Stimulated activated CD8-positive, alpha-beta memory T cell treated with anti-CD3 and anti-CD28 coated beads, Interleukin-12 subunit alpha, Interleukin-12 subunit beta, amount 100 ng/mL, for 24 hours (primary cell): ENCODE data around the gene UGCG.
"Not testable (repeated sequence)": the region's sequence is repeated elsewhere in the genome, so short reads cannot be mapped to it uniquely, and the experiment has no call there.

Source experiments
- DNase-seq: peaks from one replicate; pipeline ENCODE4 v3.0.0-alpha.2; 2020; ENCODE audit errors: extremely low read depth

UGCG gene

DNA sequence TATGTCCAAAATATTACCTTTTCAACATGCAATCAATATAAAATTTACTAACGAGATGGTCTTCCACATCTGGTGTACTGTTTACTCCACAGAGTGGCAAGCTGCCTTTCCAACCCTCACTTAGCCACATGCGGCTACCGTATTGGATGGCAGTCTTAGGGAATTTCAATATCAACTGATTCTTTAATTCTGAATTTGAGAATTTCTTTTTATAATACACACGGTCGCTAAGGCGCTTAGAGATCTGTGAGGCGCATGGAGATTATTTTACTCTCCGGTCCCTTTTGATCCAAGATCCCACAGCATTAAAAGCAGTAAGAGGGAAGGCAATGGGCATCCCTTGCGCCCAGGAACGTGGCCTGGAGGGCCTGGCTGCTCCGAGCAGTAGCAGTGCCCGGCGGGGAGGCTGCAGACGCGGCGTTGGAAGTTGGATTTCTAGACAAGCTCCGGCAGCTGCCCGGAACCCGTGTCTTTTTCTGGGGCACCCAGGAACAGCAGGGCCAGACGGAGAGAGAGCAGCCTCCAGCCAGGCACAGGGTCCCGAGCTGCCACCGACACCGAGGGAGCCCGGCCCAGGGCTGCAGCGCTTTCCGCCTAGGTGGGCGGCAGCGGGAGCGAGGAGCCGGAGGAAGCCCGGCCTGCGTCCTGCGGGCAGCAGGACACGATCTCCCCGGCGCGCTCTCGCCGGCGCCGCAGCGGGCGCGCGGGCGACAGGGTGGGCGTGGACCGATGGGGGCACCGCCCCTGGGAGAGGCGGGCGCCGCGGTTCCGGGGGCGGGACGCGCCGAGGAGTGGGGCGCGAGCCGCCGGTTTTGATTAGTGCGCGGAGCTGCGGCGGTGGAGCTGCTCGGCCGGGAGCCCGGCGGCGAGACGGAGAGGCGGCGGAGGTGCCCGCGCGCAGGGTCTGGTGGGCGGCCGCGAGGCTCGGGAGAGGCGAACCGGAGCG lies at the start of gene UGCG:
Gene UGCG (plus strand): TSS at position 819 of the 946 bp plus-strand sequence. CDS start 402 bp downstream, outside the sequence.
- peak; percentile 65 for DNase-seq

DNA sequence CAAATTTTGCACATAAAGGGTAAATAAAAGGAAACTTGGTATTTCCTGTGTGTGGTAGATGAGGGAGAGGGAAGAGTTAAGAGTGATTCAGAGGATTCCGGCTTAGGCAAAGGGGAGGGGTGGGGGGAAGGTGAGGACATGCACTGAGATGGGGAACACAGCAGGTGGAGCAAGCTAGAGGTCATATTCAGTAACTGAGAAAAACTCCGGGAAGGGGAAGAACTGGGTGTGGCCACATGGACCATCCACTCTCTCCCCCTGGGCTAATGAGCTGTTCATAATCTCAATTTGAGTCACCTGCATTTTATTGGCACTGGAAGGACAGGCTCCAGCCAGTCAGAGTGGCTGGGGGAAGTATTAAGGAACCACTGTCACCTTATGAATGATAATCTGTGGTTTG lies 45.1 kb upstream of the UGCG start:
- DNase-seq, result no peak

GRCh38 chr9:111852291-111852690 lies 44.3 kb upstream of the UGCG start:
- no peak for DNase-seq

- no peak for DNase-seq
These were observed 43.2 kb upstream of the UGCG start for GRCh38 chr9:111853450-111853827.

DNA sequence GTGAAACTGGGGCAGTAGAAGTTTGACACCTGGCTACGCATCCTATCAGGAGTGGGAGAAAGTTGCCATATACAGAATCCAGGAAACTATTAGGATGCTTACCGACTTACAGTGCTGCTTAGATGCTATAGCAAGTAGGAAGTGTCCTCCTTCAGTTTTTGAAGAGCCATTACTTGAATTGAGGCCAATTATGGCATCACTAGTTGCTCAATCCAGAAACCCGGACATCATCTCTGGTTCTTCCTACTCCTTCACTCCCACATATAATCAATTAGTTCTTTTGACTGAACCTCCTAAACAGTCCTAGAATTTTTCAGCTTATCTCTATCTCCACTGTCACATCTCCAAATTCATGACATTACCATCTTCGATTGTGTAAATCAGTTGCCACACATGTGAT lies 41.8 kb upstream of the UGCG start:
- DNase-seq, result no peak

DNA sequence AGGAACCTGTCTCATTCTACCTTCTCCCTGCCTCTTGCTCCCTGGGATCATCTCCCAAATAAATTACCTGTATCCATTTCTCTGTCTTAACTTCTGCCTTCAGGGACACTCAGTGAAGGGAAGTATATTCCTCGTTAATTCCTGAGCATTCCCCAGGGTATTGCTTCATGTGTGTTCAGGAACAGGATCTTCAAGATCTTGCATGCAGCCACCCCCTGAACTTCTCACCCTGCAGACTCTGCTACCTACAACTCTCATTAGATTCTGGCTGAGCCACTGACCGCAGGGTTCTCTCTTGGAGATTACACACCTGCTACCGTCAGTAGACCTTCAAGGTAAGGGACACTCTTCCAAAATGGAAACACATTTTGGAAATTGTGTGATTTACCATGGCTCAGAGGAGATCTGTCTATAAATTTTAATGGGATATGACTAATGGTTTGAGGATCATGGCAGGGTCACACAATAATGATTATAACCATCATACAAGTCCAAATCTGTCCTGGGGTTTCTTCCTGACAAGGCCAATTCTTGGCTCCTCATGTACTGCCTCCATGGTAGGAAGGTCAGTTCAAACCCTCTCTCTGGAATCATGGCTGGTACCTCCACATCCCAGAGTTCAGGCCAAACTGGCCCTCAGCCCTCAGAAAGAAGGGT lies 38.9 kb upstream of the UGCG start:
- no peak for DNase-seq

DNA sequence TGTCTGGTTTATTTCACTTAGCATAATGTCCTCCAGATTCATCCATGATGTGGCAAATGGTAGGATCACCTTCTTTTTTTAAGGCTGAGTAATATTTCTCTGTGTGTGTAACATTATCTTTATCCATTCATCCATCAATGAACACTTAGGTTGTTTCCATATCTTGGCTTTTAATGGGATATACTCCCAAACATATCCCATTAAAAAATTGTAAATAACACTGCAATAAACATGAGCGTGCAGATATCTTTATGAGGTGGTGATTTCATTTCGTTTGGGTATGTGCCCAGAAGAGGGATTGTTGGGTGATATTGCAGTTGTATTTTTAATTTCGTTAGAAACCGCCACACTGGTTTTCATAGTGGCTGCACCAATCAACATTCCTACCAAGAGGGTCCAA lies 36.2 kb upstream of the UGCG start:
- DNase-seq, result no peak

GRCh38 chr9:111863636-111864035 lies 33.0 kb upstream of the UGCG start:
- DNase-seq, result no peak

- DNase-seq, result no peak
These were observed 29.6 kb upstream of the UGCG start for GRCh38 chr9:111866976-111867375.

DNA sequence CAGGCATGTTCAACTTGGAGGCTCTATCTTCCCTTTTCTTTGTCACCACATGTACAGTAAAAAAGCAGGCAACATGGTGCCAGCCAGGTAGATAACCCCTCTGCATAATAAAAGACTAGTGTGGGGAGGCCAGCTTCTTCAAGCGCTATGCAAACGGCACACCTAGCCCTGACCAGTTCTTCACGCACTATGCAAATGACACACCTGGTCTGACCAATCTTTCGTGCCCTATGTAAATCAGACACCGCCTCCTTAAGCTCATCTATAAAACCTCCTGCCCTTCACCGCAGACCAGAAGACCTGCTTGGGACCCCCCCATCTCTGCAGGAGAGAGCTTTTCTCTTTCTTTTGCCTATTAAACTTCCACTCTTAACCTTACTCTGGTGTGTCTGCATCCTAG lies 28.1 kb upstream of the UGCG start:
- DNase-seq, result no peak

DNA sequence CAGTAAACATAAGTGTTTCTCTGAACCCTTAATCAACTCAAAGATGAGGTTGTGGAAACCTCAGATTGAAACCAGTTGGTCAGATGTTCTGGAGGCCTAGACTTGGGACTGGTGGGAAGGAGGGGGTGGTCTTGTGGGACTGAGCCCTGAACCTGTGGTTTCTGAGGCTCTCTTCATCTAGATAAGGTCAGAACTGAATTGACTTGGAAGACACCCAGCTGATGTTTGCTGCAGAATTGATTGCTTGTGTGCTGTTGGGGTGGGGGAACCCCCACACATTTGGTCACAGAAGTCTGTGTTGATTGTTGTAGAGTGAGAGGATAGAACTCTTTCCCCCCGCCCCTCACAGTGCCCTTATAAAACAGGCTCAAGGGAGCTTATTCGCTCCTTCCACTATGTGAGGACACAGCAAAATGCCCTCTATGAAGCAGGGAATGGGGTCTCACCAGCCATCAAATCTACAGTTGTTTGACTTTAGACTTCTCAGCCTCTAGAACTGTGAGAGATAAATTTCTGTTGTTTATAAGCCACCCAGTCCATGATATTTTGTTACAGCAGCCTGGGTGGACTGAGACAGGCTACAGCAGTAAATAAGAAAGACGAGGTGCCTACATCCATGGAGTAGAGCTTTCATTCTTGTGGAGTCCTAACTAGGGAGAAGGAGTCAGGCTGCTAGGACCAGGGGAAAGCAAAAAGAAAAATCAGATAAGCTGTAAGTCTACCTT lies 25.7 kb upstream of the UGCG start:
- no peak for DNase-seq

GRCh38 chr9:111871499-111871855 lies 25.1 kb upstream of the UGCG start:
- no peak for DNase-seq

- DNase-seq, result no peak
These were observed 23.7 kb upstream of the UGCG start for GRCh38 chr9:111872886-111873285.

DNA sequence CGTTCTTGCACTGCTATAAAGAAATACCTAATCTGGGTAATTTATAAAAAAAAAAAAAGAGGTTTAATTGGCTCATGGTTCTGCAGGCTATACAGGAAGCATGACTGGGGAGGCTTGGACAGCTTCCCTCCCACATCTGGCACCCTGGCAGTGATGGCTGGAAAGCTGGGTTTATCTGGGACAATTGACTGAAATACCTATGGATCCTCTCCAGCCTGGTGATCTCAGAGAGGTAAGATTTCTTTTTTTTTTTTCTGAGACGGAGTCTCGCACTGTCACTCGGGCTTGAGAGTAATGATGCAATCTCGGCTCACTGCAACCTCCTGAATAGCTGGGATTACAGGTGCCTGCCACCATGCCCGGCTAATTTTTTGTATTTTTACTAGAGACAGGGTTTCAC lies 22.7 kb upstream of the UGCG start:
- no peak for DNase-seq

DNA sequence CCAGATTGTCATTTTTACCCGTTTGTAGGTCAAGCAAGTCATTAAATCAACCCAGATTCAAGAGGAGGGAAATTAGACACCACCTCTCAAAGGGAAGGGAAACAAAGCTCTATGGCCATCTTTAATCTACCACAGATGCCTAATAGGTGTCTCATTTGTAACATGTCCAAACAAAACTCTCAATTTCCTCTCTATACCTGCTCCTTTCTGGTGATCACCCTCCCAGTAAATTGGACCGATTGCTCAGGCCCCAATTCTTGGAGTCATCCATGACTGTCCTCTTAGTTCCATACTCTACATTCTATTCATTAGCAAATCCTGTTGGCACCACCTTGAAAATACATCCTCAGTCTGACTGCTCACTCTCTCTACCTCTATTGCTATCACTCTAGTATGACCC lies 22.1 kb upstream of the UGCG start:
- no peak for DNase-seq

DNA sequence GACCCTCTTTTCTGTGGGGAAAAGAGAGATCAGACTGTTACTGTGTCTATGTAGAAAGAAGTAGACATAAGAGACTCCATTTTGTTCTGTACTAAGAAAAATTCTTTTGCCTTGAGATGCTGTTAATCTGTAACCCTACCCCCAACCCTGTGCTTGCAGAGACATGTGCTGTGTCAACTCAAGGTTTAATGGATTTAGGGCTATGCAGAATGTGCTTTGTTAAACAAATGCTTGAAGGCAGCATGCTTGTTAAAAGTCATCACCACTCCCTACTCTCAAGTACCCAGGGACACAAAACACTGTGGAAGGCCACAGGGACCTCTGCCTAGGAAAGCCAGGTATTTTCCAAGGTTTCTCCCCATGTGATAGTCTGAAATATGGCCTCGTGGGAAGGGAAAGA lies 21.3 kb upstream of the UGCG start:
- DNase-seq, result not testable (repeated sequence)

GRCh38 chr9:111875691-111876090 lies 20.9 kb upstream of the UGCG start:
- not testable (repeated sequence) for DNase-seq

- DNase-seq, result no peak
These were observed 20.4 kb upstream of the UGCG start for GRCh38 chr9:111876179-111876578.

DNA sequence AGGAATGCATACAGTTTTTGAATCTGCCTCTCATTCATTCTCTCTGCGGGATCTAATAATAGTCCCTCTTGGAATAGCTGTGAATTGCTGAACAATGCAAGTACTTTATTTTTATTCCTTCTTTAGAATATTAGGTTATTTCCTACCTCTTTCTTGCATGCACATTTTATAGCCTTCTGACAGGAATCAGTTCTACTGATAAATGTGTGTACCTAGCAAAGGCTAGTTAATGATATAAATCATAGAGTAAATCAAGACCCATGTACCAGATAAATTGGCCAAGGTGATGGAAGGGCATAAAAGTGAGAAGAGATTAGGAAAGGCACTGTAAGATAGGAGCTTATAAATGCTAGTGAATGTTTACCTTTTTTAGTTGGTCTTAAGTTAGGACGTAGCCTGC lies 19.2 kb upstream of the UGCG start:
- no peak for DNase-seq

GRCh38 chr9:111878946-111879345 lies 17.7 kb upstream of the UGCG start:
- DNase-seq, result no peak

DNA sequence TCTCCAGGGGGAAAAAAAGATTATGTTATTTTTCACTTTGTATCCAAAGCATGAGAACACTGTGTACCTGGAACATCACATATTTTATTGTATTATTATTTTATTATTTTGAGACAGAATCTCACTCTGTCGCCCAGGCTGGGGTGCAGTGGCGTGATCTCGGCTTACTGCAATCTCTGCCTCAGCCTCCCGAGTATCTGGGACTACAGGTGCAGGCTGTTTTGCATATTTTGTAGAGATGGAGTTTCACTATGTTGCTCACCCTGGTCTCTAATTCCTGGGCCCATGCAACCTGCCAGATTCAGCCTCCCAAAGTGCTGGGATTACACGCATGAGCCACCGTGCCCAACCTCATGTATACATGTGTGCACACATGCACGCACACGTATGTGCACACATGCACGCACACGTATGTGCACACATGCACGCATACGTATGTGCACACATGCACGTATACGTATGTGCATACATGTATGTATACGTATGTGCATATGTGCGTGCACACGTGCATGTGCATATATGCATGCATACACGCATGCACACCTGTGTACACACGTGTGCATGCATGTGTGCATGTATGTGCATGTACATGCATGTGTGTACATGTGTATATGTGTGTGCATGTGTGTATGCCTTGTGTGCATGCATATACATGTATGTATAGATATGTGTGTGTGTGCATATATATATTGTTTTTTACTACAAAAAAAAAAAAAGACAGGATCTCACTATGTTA lies 9.5 kb upstream of the UGCG start:
- DNase-seq, result no peak

DNA sequence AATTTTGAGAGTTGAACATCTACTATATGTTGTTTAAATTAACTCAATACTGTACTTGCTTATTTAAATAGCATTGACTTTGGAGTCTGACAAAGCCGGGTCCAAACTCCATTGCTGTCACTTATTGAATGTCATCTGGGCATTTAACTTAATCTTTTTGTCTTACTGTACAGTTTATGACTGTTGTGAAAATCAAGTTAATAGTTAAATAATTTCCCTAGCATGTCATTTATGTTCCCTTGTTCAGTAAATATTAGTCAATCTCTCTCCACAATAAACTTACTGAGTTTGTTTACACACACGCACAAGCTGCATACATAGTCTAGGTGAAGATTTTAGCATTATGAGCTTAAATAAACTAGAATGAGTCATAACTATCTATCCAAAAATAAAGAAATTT lies 6.3 kb upstream of the UGCG start:
- no peak for DNase-seq
